HCT116 (cell line): Measurements from ENCODE around the gene RARS1. TPM values are rescaled to one million over a fixed set of nuclear protein-coding genes. Genes with fewer than 3 reads are reported as not detected.

Experiments
- ATAC-seq: fragments of 200-7000 bp; cut with Tn5 transposase; 2 replicates; pipeline ENCODE4 v1.9.1; 2020; ENCODE audit warnings: mild to moderate bottlenecking, moderate library complexity
- BruUV-seq: library from RNA; stranded (reverse); fragments of 400-500 nt; replicated peaks from 2 replicates; lab custom pipeline; 2021; lab: Mats Ljungman, UMichigan
- CTCF ChIA-PET: fragments of 300-600 bp; sonication (Branson Sonifier 250); formaldehyde crosslinking; loops from one replicate; lab custom pipeline; 2021; ENCODE audit warnings: antibody characterized with exemption; lab: Charles Lee
- POLR2A ChIA-PET: fragments of 300-600, 350-600 bp; sonication (Branson Sonifier 250); formaldehyde crosslinking; loops from one replicate; lab custom pipeline; 2021; ENCODE audit warnings: antibody characterized with exemption; lab: Charles Lee
- RAD21 ChIA-PET, 2 experiments: fragments of 300-600 bp; sonication (Branson Sonifier 250); formaldehyde crosslinking; loops; one replicate each; lab custom pipeline; 2023; ENCODE audit warnings: low total read pairs in 2 of 2; ENCODE audit not compliant: uncharacterized antibody in 2 of 2, unreplicated experiment in 2 of 2, low non-redundant PET in 1 of 2; lab: Charles Lee
- DNase-seq: peaks from one replicate; pipeline ENCODE4 v3.0.0-alpha.2; 2010; ENCODE audit warnings: low read depth, low spot score
- H2AFZ ChIP-seq: fragments of 200-600 bp; shearing (Covaris generic), sonication (generic); 2 replicates; pipeline ENCODE4 v1.6.1; 2017; ENCODE audit warnings: low read depth, mixed run types, mixed read lengths, antibody characterized with exemption, low read length; ENCODE audit not compliant: poor library complexity, severe bottlenecking
- H3K27ac ChIP-seq: 2 replicates; pipeline ENCODE4 v1.5.1; 2012; ENCODE audit warnings: low read depth, low read length
- H3K27me3 ChIP-seq: fragments of 200-600 bp; sonication (generic); 2 replicates; pipeline ENCODE4 v1.6.1; 2016; ENCODE audit warnings: mixed run types, low read length, mixed read lengths; ENCODE audit not compliant: insufficient read depth
- H3K36me3 ChIP-seq, 2 experiments: fragments of 200-500 bp in 1 of 2; fragments of 200-600 bp in 1 of 2; sonication (Bioruptor generic) in 1 of 2; sonication (generic) in 1 of 2; 2 replicates each; pipeline versions ENCODE4 v1.5.1 to v1.6.1; 2014 to 2016; ENCODE audit warnings: low read length in 2 of 2, inconsistent platforms in 1 of 2, mixed read lengths in 1 of 2, mixed run types in 1 of 2; ENCODE audit not compliant: insufficient read depth in 2 of 2, control insufficient read depth in 1 of 2
- H3K4me1 ChIP-seq, 2 experiments: fragments of 200-600 bp in 1 of 2; sonication (generic) in 1 of 2; 2 replicates each; pipeline versions ENCODE4 v1.5.1 to v1.6.1; 2012 to 2017; ENCODE audit warnings: low read length in 2 of 2, inconsistent platforms in 1 of 2, mild to moderate bottlenecking in 1 of 2, mixed read lengths in 1 of 2, mixed run types in 1 of 2, moderate library complexity in 1 of 2; ENCODE audit not compliant: insufficient read depth in 2 of 2, control insufficient read depth in 1 of 2
- H3K4me2 ChIP-seq: fragments of 200-600 bp; sonication (generic); 2 replicates; pipeline ENCODE4 v1.6.1; 2017; ENCODE audit warnings: mixed run types, low read length, mixed read lengths
- H3K4me3 ChIP-seq, 2 experiments: fragments of 200-600 bp in 1 of 2; sonication (generic) in 1 of 2; replicated peaks in 1 of 2; 2 replicates each; pipeline ENCODE4 v1.5.1; 2011 to 2016; ENCODE audit warnings: low read length in 2 of 2, control low read depth in 1 of 2, low read depth in 1 of 2, mild to moderate bottlenecking in 1 of 2, mixed read lengths in 1 of 2, mixed run types in 1 of 2
- H3K79me2 ChIP-seq: fragments of 200-600 bp; sonication (generic); 2 replicates; pipeline ENCODE4 v1.6.1; 2017; ENCODE audit warnings: mild to moderate bottlenecking, mixed run types, low read length, moderate library complexity, mixed read lengths; ENCODE audit not compliant: insufficient read depth
- H3K9ac ChIP-seq: fragments of 200-600 bp; sonication (generic); 2 replicates; pipeline ENCODE4 v1.6.1; 2016; ENCODE audit warnings: low read length, mixed read lengths
- H3K9me2 ChIP-seq: fragments of 200-600 bp; sonication (generic), shearing (Covaris generic); 2 replicates; pipeline ENCODE4 v1.6.1; 2017; ENCODE audit warnings: mixed run types, mild to moderate bottlenecking, moderate library complexity; ENCODE audit not compliant: insufficient read depth
- H3K9me3 ChIP-seq, 2 experiments: fragments of 200-500 bp in 1 of 2; fragments of 200-600 bp in 1 of 2; sonication (Bioruptor generic) in 1 of 2; sonication (generic) in 1 of 2; 2 replicates each; pipeline ENCODE4 v1.6.1; 2014 to 2017; ENCODE audit warnings: low read length in 2 of 2, mixed read lengths in 2 of 2, inconsistent platforms in 1 of 2, low read depth in 1 of 2, mild to moderate bottlenecking in 1 of 2, mixed run types in 1 of 2, moderate library complexity in 1 of 2; ENCODE audit not compliant: control insufficient read depth in 1 of 2, insufficient read depth in 1 of 2
- H4K20me1 ChIP-seq: fragments of 200-600 bp; sonication (generic), shearing (Covaris generic); 2 replicates; pipeline ENCODE4 v1.6.1; 2017; ENCODE audit warnings: mixed run types, mild to moderate bottlenecking, moderate library complexity; ENCODE audit not compliant: insufficient read depth
- ATF3 ChIP-seq: IDR thresholded peaks from 2 replicates; pipeline ENCODE4 v1.6.1; 2012
- EGR1 ChIP-seq: IDR thresholded peaks from 2 replicates; pipeline ENCODE4 v1.6.1; 2012; ENCODE audit warnings: low read depth
- FOSL1 ChIP-seq: IDR thresholded peaks from 2 replicates; pipeline ENCODE4 v1.6.1; 2012; ENCODE audit warnings: low read depth
- POLR2AphosphoS5 ChIP-seq: IDR thresholded peaks from 2 replicates; pipeline ENCODE4 v1.6.1; 2011; ENCODE audit warnings: mild to moderate bottlenecking, low read depth, low read length, moderate library complexity
- REST ChIP-seq: IDR thresholded peaks from 2 replicates; pipeline ENCODE4 v1.6.1; 2012; ENCODE audit warnings: low read depth
- SIN3A ChIP-seq: IDR thresholded peaks from 2 replicates; pipeline ENCODE4 v1.6.1; 2012; ENCODE audit warnings: low read depth
- TCF7L2 ChIP-seq: IDR thresholded peaks from 2 replicates; pipeline ENCODE4 v1.7.0; 2011; ENCODE audit warnings: borderline replicate concordance, inconsistent platforms; ENCODE audit not compliant: insufficient read depth, insufficient read length; ENCODE audit errors: extremely low read depth
- ZFX ChIP-seq: fragments of 450-650 bp; IDR thresholded peaks from 2 replicates; pipeline ENCODE4 v1.6.1; 2017
- ZNF274 ChIP-seq: fragments of 200-500 bp; sonication (Bioruptor generic); IDR thresholded peaks from 2 replicates; pipeline ENCODE4 v1.6.1; 2014; ENCODE audit warnings: mild to moderate bottlenecking, low read depth, low read length, inconsistent platforms
- intact Hi-C: fragments of 100-400 bp; cut with micrococcal nuclease; formaldehyde crosslinking; loops from 2 replicates; pipeline ENCODE4 v1.10.0; 2022
- total RNA-seq: library from RNA; stranded (reverse); gene quantifications from one replicate; pipeline ENCODE4 v1.2.1, GENCODE V29; 2021; ENCODE audit not compliant: unreplicated experiment
- TF ChIP-seq, protein P1 (sequence below), 3 experiments: fragments of 200-600 bp in 1 of 3; sonication (generic) in 1 of 3; IDR thresholded peaks in 2 of 3; conservative IDR thresholded peaks in 1 of 3; 2 replicates each; pipeline ENCODE4 v1.5.1; 2012 to 2017; ENCODE audit warnings: low read depth in 2 of 3, low read length in 2 of 3, antibody characterized with exemption in 1 of 3, borderline replicate concordance in 1 of 3, control low read depth in 1 of 3, mild to moderate bottlenecking in 1 of 3, mixed read lengths in 1 of 3, mixed run types in 1 of 3, moderate library complexity in 1 of 3; ENCODE audit not compliant: insufficient read depth in 1 of 3
- TF ChIP-seq, protein P2 (sequence below): IDR thresholded peaks from 2 replicates; pipeline ENCODE4 v1.6.1; 2011; ENCODE audit warnings: mild to moderate bottlenecking, low read length, moderate library complexity; ENCODE audit not compliant: insufficient replicate concordance; ENCODE audit errors: extremely low read depth

The RARS1 gene
- total RNA-seq, 1 experiment from 2014 or later, result 122 TPM

DNA sequence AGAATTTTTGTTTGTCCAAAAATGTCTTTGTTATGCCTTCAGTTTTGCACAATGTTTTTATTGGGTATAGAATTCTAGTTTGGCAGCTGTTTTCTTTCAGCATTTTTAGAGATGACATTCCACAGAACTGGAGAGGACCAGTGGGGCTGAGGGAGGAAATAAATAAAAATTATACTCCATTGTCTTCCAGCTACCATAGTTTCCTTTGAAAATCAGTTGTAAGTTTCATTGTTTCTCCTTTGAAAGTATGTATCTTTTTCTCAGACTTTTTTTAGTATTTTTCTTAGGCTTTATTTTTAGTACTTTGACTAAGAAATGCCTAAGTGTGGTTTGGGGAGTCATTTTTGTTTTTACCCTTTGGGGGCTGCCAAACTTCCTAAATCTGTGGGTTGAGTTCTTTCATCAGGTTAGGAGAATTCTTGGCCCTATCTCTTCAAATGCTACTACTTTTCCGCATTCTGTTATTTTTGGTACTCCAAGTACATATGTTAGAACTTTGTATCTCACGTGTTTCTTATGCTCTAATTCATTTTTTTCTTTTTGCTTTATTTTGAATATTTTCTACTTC, 27.7 kb downstream of the RARS1 start:
- no peaks in the 10 kb centered on the region for H3K9me2 ChIP-seq
- no TSS peak for BruUV-seq
- no peak overlapping the region for H3K4me3 ChIP-seq
- H3K9me3 ChIP-seq, result peaks cover 0 to 7% of the 10 kb centered on the region in 2 experiments; a peak in 2 of 4 replicates
- intact Hi-C loops, result no loop called here
- H3K4me2 ChIP-seq, result no peak overlapping the region
- POLR2A ChIA-PET, result no interaction called here
- no peak overlapping the region for H2AFZ ChIP-seq
- RAD21 ChIA-PET, result no interaction called here
- no peak overlapping the region for H3K27ac ChIP-seq
- H3K27me3 ChIP-seq, result no peaks in the 10 kb centered on the region
- no peak for TF ChIP-seq TCF7L2
- TF ChIP-seq ZFX, result no peak
- TF ChIP-seq, protein P1, sequence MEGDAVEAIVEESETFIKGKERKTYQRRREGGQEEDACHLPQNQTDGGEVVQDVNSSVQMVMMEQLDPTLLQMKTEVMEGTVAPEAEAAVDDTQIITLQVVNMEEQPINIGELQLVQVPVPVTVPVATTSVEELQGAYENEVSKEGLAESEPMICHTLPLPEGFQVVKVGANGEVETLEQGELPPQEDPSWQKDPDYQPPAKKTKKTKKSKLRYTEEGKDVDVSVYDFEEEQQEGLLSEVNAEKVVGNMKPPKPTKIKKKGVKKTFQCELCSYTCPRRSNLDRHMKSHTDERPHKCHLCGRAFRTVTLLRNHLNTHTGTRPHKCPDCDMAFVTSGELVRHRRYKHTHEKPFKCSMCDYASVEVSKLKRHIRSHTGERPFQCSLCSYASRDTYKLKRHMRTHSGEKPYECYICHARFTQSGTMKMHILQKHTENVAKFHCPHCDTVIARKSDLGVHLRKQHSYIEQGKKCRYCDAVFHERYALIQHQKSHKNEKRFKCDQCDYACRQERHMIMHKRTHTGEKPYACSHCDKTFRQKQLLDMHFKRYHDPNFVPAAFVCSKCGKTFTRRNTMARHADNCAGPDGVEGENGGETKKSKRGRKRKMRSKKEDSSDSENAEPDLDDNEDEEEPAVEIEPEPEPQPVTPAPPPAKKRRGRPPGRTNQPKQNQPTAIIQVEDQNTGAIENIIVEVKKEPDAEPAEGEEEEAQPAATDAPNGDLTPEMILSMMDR (IDR thresholded peaks at IDR 0.05 in 2 of 3, conservative IDR thresholded peaks at IDR 0.05 in 1 of 3; ENCODE audit: borderline replicate concordance in 1 of 3, insufficient read depth in 1 of 3, low read depth in 2 of 3, low read length in 2 of 3), result no peak
- no peak for TF ChIP-seq ZNF274
- TF ChIP-seq ATF3, result no peak
- TF ChIP-seq FOSL1, result no peak
- H3K79me2 ChIP-seq, result no peaks in the 10 kb centered on the region; the same call in 1 of the 2 replicates
- peaks cover 62 to 69% of the 10 kb centered on the region in 2 experiments for H3K36me3 ChIP-seq
- H4K20me1 ChIP-seq, result no peaks in the 10 kb centered on the region
- no peak overlapping the region for H3K9ac ChIP-seq
- DNase-seq (no peak), ATAC-seq (no peak)
- CTCF ChIA-PET, result no interaction called here
- no peaks in the 10 kb centered on the region for H3K4me1 ChIP-seq

DNA sequence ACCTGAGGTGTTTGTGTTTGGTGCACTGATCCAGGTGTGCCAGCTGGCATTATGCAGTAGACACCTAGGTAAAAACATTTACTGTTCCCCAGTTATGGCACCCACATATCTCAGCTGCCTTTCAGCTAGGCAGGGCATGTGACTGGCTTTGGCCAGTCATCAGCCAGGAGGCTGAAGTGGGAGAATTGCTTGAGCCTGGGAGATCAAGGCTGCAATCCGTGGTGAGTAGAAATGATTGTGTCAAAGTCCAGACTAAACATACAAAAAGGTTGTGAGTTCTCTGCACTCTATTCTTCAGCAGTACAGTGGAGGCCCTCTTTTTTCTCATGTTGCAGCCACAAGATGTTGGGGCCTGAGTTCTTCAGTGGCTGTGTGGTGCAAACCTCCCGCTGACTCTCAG, 39.6 kb downstream of the RARS1 start:
- RAD21 ChIA-PET, result no interaction called here
- H3K4me1 ChIP-seq, result no peaks in the 10 kb centered on the region
- H3K4me3 ChIP-seq, result no peak overlapping the region
- H3K9ac ChIP-seq, result no peak overlapping the region
- CTCF ChIA-PET, result no interaction called here
- ATAC-seq, result no peak
- H3K27me3 ChIP-seq, result no peaks in the 10 kb centered on the region
- no peak for DNase-seq
- no TSS peak for BruUV-seq
- intact Hi-C loops, result no loop called here
- no peak overlapping the region for H3K4me2 ChIP-seq
- H2AFZ ChIP-seq, result no peak overlapping the region
- H3K36me3 ChIP-seq, result no peaks in the 10 kb centered on the region; a peak in 1 of 4 replicates
- H3K9me3 ChIP-seq, result no peaks in the 10 kb centered on the region
- no peaks in the 10 kb centered on the region for H3K9me2 ChIP-seq
- no peaks in the 10 kb centered on the region for H4K20me1 ChIP-seq
- POLR2A ChIA-PET, result no interaction called here
- H3K27ac ChIP-seq, result no peak overlapping the region
- no peaks in the 10 kb centered on the region for H3K79me2 ChIP-seq
- TF ChIP-seq EGR1 (no peak), REST (no peak), POLR2AphosphoS5 (no peak), ATF3 (no peak), SIN3A (no peak)
- TF ChIP-seq, protein P2, sequence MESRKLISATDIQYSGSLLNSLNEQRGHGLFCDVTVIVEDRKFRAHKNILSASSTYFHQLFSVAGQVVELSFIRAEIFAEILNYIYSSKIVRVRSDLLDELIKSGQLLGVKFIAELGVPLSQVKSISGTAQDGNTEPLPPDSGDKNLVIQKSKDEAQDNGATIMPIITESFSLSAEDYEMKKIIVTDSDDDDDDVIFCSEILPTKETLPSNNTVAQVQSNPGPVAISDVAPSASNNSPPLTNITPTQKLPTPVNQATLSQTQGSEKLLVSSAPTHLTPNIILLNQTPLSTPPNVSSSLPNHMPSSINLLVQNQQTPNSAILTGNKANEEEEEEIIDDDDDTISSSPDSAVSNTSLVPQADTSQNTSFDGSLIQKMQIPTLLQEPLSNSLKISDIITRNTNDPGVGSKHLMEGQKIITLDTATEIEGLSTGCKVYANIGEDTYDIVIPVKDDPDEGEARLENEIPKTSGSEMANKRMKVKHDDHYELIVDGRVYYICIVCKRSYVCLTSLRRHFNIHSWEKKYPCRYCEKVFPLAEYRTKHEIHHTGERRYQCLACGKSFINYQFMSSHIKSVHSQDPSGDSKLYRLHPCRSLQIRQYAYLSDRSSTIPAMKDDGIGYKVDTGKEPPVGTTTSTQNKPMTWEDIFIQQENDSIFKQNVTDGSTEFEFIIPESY, result no peak
